Gastroesophageal sphincter (tissue), 4 donors: ENCODE data around the gene KLF5. TPM values are rescaled to one million over a fixed set of nuclear protein-coding genes. Genes with fewer than 3 reads are reported as not detected.

Source experiments
- ATAC-seq: fragments of 150-250 bp; one replicate; pipeline ENCODE4 v1.9.1; 2016; ENCODE audit warnings: mild to moderate bottlenecking, moderate library complexity
- H3K27ac ChIP-seq, 4 donors: fragments of 200-600 bp; sonication (generic) in 3 of 4; 1 replicate in 3 of 4; 2 replicates in 1 of 4; pipeline ENCODE4 v1.5.1; 2016 to 2019
- H3K27me3 ChIP-seq: fragments of 200-600 bp; sonication (generic); one replicate; pipeline ENCODE4 v1.5.1; 2019
- H3K36me3 ChIP-seq, 2 donors: fragments of 200-600 bp; sonication (generic); one replicate each; pipeline ENCODE4 v1.5.1; 2019; ENCODE audit warnings: control low read depth in 1 of 2
- H3K4me1 ChIP-seq, 3 donors: fragments of 200-600 bp; sonication (generic); 1 replicate in 2 of 3; 2 replicates in 1 of 3; pipeline ENCODE4 v1.5.1; 2016 to 2019; ENCODE audit warnings: control low read depth in 2 of 3
- H3K4me3 ChIP-seq, 2 donors: fragments of 200-600 bp; sonication (generic); one replicate each; pipeline ENCODE4 v1.5.1; 2019; ENCODE audit warnings: mild to moderate bottlenecking in 1 of 2, moderate library complexity in 1 of 2
- H3K9me3 ChIP-seq, 3 donors: fragments of 200-600 bp; sonication (generic); one replicate each; pipeline ENCODE4 v1.5.1; 2017 to 2019; ENCODE audit warnings: control low read depth in 2 of 3
- CTCF ChIP-seq, 4 experiments: fragments of 200-600 bp in 2 of 4; fragments of 450-650 bp in 2 of 4; sonication (generic) in 1 of 4; IDR thresholded peaks; one replicate each; pipeline ENCODE4 v1.5.1; 2017 to 2019; ENCODE audit warnings: antibody characterized with exemption in 4 of 4, mild to moderate bottlenecking in 2 of 4, moderate library complexity in 2 of 4
- EP300 ChIP-seq: sonication (generic); formaldehyde crosslinking; IDR thresholded peaks from one replicate; pipeline ENCODE4 v1.6.1; 2017; ENCODE audit warnings: antibody characterized with exemption, mild to moderate bottlenecking
- POLR2A ChIP-seq, 2 donors: fragments of 450-650 bp; IDR thresholded peaks; one replicate each; pipeline ENCODE4 v1.6.1; 2017; ENCODE audit warnings: antibody characterized with exemption in 2 of 2, mild to moderate bottlenecking in 2 of 2, moderate library complexity in 1 of 2
- POLR2AphosphoS5 ChIP-seq: sonication (generic); formaldehyde crosslinking; IDR thresholded peaks from one replicate; pipeline ENCODE4 v1.6.1; 2017; ENCODE audit warnings: antibody characterized with exemption
- WGBS, 2 donors: methylation state at CpG; one replicate each; pipeline ENCODE4 v1.1.5; 2018; ENCODE audit warnings: low coverage in 1 of 2; 5-methylcytosine and 5-hydroxymethylcytosine counted together
- total RNA-seq, 4 donors: library from RNA; depleted of rRNA; stranded (reverse); fragments of >200 nt; gene quantifications; one replicate each; pipeline ENCODE4 v1.1.0, GENCODE V29; 2016

KLF5 gene
- total RNA-seq, 4 donors from 2014 or later = 2.5 to 22.7 (median 4.9) TPM

GRCh38 chr13:73074014-73074413, 15.2 kb downstream of the KLF5 start:
- Histone ChIP-seq H3K4me1 (no peaks in the 10 kb centered on the region), H3K4me3 (no peak overlapping the region), H3K9me3 (no peaks in the 10 kb centered on the region), H3K27ac (no peak overlapping the region), H3K27me3 (no peaks in the 10 kb centered on the region), H3K36me3 (peaks cover 0 to 6% of the 10 kb centered on the region in 2 donors)
- TF ChIP-seq POLR2AphosphoS5 (no peak), CTCF (IDR thresholded peaks at IDR 0.05) (no peak), EP300 (no peak), POLR2A (IDR thresholded peaks at IDR 0.05) (no peak)
- WGBS, 2 donors = 44 to 72% methylated on average over 2 of the region's 2 CpGs
- ATAC-seq = no peak

- H3K4me1 ChIP-seq = no peaks in the 10 kb centered on the region
- no peak overlapping the region for H3K4me3 ChIP-seq
- H3K36me3 ChIP-seq = peaks cover 0 to 6% of the 10 kb centered on the region in 2 donors
- no peaks in the 10 kb centered on the region for H3K27me3 ChIP-seq
- 92 to 100% methylated on average over 1 of the region's 1 CpG for WGBS, 2 donors
- no peak for ATAC-seq
- no peaks in the 10 kb centered on the region for H3K9me3 ChIP-seq
- no peak overlapping the region for H3K27ac ChIP-seq
- TF ChIP-seq POLR2AphosphoS5 (no peak), POLR2A (IDR thresholded peaks at IDR 0.05) (no peak), EP300 (no peak), CTCF (IDR thresholded peaks at IDR 0.05) (no peak)
These were observed 16.1 kb downstream of the KLF5 start for GRCh38 chr13:73074926-73075325.

- no peak for TF ChIP-seq EP300
- TF ChIP-seq POLR2AphosphoS5 = no peak
- TF ChIP-seq POLR2A (IDR thresholded peaks at IDR 0.05) = no peak
- no peak for TF ChIP-seq CTCF (IDR thresholded peaks at IDR 0.05)
- Histone ChIP-seq H3K27ac (no peak overlapping the region), H3K4me1 (no peaks in the 10 kb centered on the region), H3K4me3 (no peak overlapping the region), H3K9me3 (no peaks in the 10 kb centered on the region), H3K27me3 (no peaks in the 10 kb centered on the region), H3K36me3 (peaks cover 0 to 6% of the 10 kb centered on the region in 2 donors)
- WGBS, 2 donors = 70 to 71% methylated on average over 2 to 9 of the region's 18 CpGs
- no peak for ATAC-seq
These were observed 16.7 kb downstream of the KLF5 start for GRCh38 chr13:73075546-73075945.

GRCh38 chr13:73075954-73076353, 17.1 kb downstream of the KLF5 start:
- Histone ChIP-seq H3K9me3 (no peaks in the 10 kb centered on the region), H3K27me3 (no peaks in the 10 kb centered on the region), H3K4me1 (no peaks in the 10 kb centered on the region), H3K27ac (no peak overlapping the region), H3K4me3 (no peak overlapping the region), H3K36me3 (peaks cover 0 to 6% of the 10 kb centered on the region in 2 donors)
- WGBS, 2 donors = 62 to 81% methylated on average over 2 of the region's 2 CpGs
- TF ChIP-seq POLR2A (IDR thresholded peaks at IDR 0.05) = no peak
- TF ChIP-seq EP300 = no peak
- TF ChIP-seq CTCF (IDR thresholded peaks at IDR 0.05) = no peak
- no peak for TF ChIP-seq POLR2AphosphoS5
- ATAC-seq = no peak

- Histone ChIP-seq H3K4me3 (no peak overlapping the region), H3K27me3 (no peaks in the 10 kb centered on the region), H3K27ac (no peak overlapping the region), H3K4me1 (no peaks in the 10 kb centered on the region), H3K9me3 (no peaks in the 10 kb centered on the region), H3K36me3 (peaks cover 0 to 6% of the 10 kb centered on the region in 2 donors)
- no peak for ATAC-seq
- WGBS, 2 donors = 90 to 97% methylated on average over 7 of the region's 9 CpGs
- no peak for TF ChIP-seq POLR2AphosphoS5
These were observed 19.1 kb downstream of the KLF5 start for GRCh38 chr13:73077865-73078264.
